Neural cell (in vitro differentiated cells): Measurements from ENCODE around the gene ABHD14A.

ENCODE experiments used
- EZH2 ChIP-seq: fragments of 200-600, 300-800 bp; shearing (Covaris generic), sonication (generic); IDR thresholded peaks from 2 replicates; pipeline ENCODE4 v1.6.1; 2014; ENCODE audit warnings: antibody characterized with exemption, low read length, borderline replicate concordance, mild to moderate bottlenecking; ENCODE audit not compliant: insufficient read depth, poor library complexity, severe bottlenecking
- POLR2AphosphoS5 ChIP-seq: IDR thresholded peaks from 2 replicates; pipeline ENCODE4 v1.6.1; 2012
- TF ChIP-seq, protein P1 (sequence below): fragments of 450-650 bp; IDR thresholded peaks from 2 replicates; pipeline ENCODE4 v1.5.1; 2014; ENCODE audit warnings: antibody characterized with exemption, mild to moderate bottlenecking, moderate library complexity; ENCODE audit not compliant: poor library complexity, severe bottlenecking

- TF ChIP-seq, protein P1, sequence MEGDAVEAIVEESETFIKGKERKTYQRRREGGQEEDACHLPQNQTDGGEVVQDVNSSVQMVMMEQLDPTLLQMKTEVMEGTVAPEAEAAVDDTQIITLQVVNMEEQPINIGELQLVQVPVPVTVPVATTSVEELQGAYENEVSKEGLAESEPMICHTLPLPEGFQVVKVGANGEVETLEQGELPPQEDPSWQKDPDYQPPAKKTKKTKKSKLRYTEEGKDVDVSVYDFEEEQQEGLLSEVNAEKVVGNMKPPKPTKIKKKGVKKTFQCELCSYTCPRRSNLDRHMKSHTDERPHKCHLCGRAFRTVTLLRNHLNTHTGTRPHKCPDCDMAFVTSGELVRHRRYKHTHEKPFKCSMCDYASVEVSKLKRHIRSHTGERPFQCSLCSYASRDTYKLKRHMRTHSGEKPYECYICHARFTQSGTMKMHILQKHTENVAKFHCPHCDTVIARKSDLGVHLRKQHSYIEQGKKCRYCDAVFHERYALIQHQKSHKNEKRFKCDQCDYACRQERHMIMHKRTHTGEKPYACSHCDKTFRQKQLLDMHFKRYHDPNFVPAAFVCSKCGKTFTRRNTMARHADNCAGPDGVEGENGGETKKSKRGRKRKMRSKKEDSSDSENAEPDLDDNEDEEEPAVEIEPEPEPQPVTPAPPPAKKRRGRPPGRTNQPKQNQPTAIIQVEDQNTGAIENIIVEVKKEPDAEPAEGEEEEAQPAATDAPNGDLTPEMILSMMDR = peak; percentile 18
- TF ChIP-seq POLR2AphosphoS5 = peak; percentile 75
- no peak for TF ChIP-seq EZH2
These were observed at the start of gene ABHD14A for GRCh38 chr3:51974963-51975851.
